ENCODE results near the gene MRNIP. TPM values are rescaled to one million over a fixed set of nuclear protein-coding genes. Genes with fewer than 3 reads are reported as not detected.

Gene MRNIP
- total and polyA plus RNA-seq, 2 of the 4 experiments (the other 2 are of a cell fraction), result 6.6 to 24.7 TPM

- no peak for TF ChIP-seq RFX5 (IDR thresholded peaks at IDR 0.05; ENCODE audit: low read depth, low read length)
- no peak for TF ChIP-seq FOS (IDR thresholded peaks at IDR 0.05; ENCODE audit: low read depth, low read length)
- TF ChIP-seq NFE2L2 (IDR thresholded peaks at IDR 0.05; ENCODE audit: low read depth, low read length), result no peak
- no peak for TF ChIP-seq MXI1 (IDR thresholded peaks at IDR 0.05; ENCODE audit: borderline replicate concordance, low read depth, low read length)
- no peak for TF ChIP-seq POLR2A (IDR thresholded peaks at IDR 0.05; ENCODE audit: low read depth, low read length)
- no peak for TF ChIP-seq BHLHE40 (IDR thresholded peaks at IDR 0.05; ENCODE audit: low read depth, low read length)
- TF ChIP-seq RCOR1 (IDR thresholded peaks at IDR 0.05; ENCODE audit: insufficient replicate concordance, low read length), result no peak
- TF ChIP-seq CTCF (conservative IDR thresholded peaks at IDR 0.05; ENCODE audit: low read depth, low read length), result no peak
- no peak for TF ChIP-seq RAD21 (IDR thresholded peaks at IDR 0.05; ENCODE audit: low read length)
- TF ChIP-seq CHD1 (IDR thresholded peaks at IDR 0.05; ENCODE audit: low read depth, low read length), result no peak
- no peak for TF ChIP-seq MAZ (IDR thresholded peaks at IDR 0.05; ENCODE audit: borderline replicate concordance, low read depth, low read length)
- TF ChIP-seq, protein P1, sequence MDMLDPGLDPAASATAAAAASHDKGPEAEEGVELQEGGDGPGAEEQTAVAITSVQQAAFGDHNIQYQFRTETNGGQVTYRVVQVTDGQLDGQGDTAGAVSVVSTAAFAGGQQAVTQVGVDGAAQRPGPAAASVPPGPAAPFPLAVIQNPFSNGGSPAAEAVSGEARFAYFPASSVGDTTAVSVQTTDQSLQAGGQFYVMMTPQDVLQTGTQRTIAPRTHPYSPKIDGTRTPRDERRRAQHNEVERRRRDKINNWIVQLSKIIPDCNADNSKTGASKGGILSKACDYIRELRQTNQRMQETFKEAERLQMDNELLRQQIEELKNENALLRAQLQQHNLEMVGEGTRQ (IDR thresholded peaks at IDR 0.05; ENCODE audit: low read depth, low read length), result no peak
- TF ChIP-seq, protein P2, sequence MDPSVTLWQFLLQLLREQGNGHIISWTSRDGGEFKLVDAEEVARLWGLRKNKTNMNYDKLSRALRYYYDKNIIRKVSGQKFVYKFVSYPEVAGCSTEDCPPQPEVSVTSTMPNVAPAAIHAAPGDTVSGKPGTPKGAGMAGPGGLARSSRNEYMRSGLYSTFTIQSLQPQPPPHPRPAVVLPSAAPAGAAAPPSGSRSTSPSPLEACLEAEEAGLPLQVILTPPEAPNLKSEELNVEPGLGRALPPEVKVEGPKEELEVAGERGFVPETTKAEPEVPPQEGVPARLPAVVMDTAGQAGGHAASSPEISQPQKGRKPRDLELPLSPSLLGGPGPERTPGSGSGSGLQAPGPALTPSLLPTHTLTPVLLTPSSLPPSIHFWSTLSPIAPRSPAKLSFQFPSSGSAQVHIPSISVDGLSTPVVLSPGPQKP (IDR thresholded peaks at IDR 0.05; ENCODE audit: borderline replicate concordance, low read depth, low read length), result no peak
- TF ChIP-seq MAFK (IDR thresholded peaks at IDR 0.05; ENCODE audit: low read depth, low read length), result no peak
- TF ChIP-seq SMC3 (IDR thresholded peaks at IDR 0.05; ENCODE audit: low read depth, low read length), result no peak
- Histone ChIP-seq H3K9me1 (ENCODE audit: insufficient read depth, low read length) (0 out of 2 replicates have a peak, but pooled peaks cover under 1% of the 10 kb centered on the region), H3K27me3 (ENCODE audit: control insufficient read depth, insufficient read depth, low read length) (no peaks in the 10 kb centered on the region), H2AK5ac (ENCODE audit: low read depth, low read length) (no peak overlapping the region), H3K9ac (ENCODE audit: low read depth, low read length) (no peak overlapping the region), H3K18ac (ENCODE audit: low read depth, low read length) (no peak overlapping the region), H3K9me3 (ENCODE audit: control insufficient read depth, insufficient read depth, low read length) (no peaks in the 10 kb centered on the region), H3K79me1 (ENCODE audit: low read depth in 1 of 2, low read length in 2 of 2) (peaks cover 15 to 41% of the 10 kb centered on the region in 2 experiments), H2BK15ac (ENCODE audit: low read depth, low read length) (no peak overlapping the region), H3K23ac (ENCODE audit: low read depth, low read length) (no peak overlapping the region), H3K56ac (ENCODE audit: extremely low read depth, insufficient read depth, low read length) (no peak overlapping the region), H3K4ac (ENCODE audit: low read depth, low read length) (no peak overlapping the region), H4K5ac (ENCODE audit: low read depth, low read length) (no peak overlapping the region), H2BK5ac (ENCODE audit: low read depth, low read length, poor library complexity, severe bottlenecking) (no peak overlapping the region), H3K27ac (ENCODE audit: insufficient read depth, low read length) (no peak overlapping the region), H4K20me1 (ENCODE audit: insufficient read depth, low read length) (peaks cover 36% of the 10 kb centered on the region), H2AK9ac (replicated peaks; ENCODE audit: low read depth, low read length, poor library complexity) (no peak overlapping the region), H3K4me2 (ENCODE audit: low read depth, low read length) (no peak overlapping the region), H3K4me1 (ENCODE audit: control insufficient read depth, insufficient read depth, low read length) (peaks cover 17% of the 10 kb centered on the region), H3K36me3 (ENCODE audit: control insufficient read depth, insufficient read depth, low read length) (peaks cover 51% of the 10 kb centered on the region), H2BK120ac (ENCODE audit: low read depth, low read length) (no peak overlapping the region), H3K4me3 (ENCODE audit: insufficient read depth, low read depth, low read length) (no peak overlapping the region), H2BK20ac (ENCODE audit: low read depth, low read length) (no peak overlapping the region), H4K8ac (ENCODE audit: low read depth in 2 of 2, low read length in 2 of 2) (no peak overlapping the region), H4K91ac (ENCODE audit: insufficient read depth, low read depth, low read length) (no peak overlapping the region), H2AFZ (replicated peaks; ENCODE audit: low read length, poor library complexity) (no peak overlapping the region), H3K14ac (replicated peaks; ENCODE audit: low read depth, low read length) (no peak overlapping the region)
- no TSS peak for BruUV-seq (replicated peaks)
- ChIA-PET POLR2A (ENCODE audit: unreplicated experiment) (no interaction called here), CTCF (no interaction called here)
- intact Hi-C loops (cut with micrococcal nuclease) (no loop called here), dilution Hi-C loops (cut with HindIII; ENCODE audit: low sequenced_read_pairs, unreplicated experiment) (no loop called here), in situ Hi-C loops (cut with MboI; ENCODE audit: low sequenced_read_pairs) (no loop called here)
- WGBS, 2 experiments (ENCODE audit: extremely low coverage in 2 of 2, insufficient read length in 1 of 2), result 98% methylated on average over 15 of the region's 36 CpGs; no CpG with 5 or more reads in 1 of the 2 experiments
- no peak for DNase-seq
- ATAC-seq (ENCODE audit: low read depth), result no peak
Observed at GRCh38 chr5:179798771-179799643, 59.6 kb downstream of the MRNIP start.

All from IMR-90 (cell line).